Stimulated activated CD4-positive, alpha-beta T cell treated with anti-CD3 and anti-CD28 coated beads, Interleukin-4, amount 100 ng/mL, for 1 hour (primary cell): ENCODE measurements around the gene PGF.

Source experiments
- DNase-seq: peaks from one replicate; pipeline ENCODE4 v3.0.0-alpha.2; 2020

PGF gene

GRCh38 chr14:74977901-74978385, 22.5 kb upstream of the PGF start:
- no peak for DNase-seq

- DNase-seq = no peak
Measured at GRCh38 chr14:74977164-74977900, 21.9 kb upstream of the PGF start.

- DNase-seq = no peak
Measured at GRCh38 chr14:74976264-74977113, 21.1 kb upstream of the PGF start.

- DNase-seq = no peak
Measured at GRCh38 chr14:74975059-74975810, 19.8 kb upstream of the PGF start.

GRCh38 chr14:74974364-74975058, 19.1 kb upstream of the PGF start:
- DNase-seq = no peak

- DNase-seq = no peak
Measured at GRCh38 chr14:74973905-74974363, 18.5 kb upstream of the PGF start.

GRCh38 chr14:74973003-74973653, 17.7 kb upstream of the PGF start:
- peak; percentile 24 for DNase-seq

- no peak for DNase-seq
Measured at GRCh38 chr14:74968811-74969210, 13.4 kb upstream of the PGF start.

- DNase-seq = no peak
Measured at GRCh38 chr14:74965486-74966153, 10.2 kb upstream of the PGF start.

- no peak for DNase-seq
Measured at GRCh38 chr14:74964787-74965485, 9.5 kb upstream of the PGF start.

- no peak for DNase-seq
Measured at GRCh38 chr14:74963705-74964271, 8.4 kb upstream of the PGF start.

GRCh38 chr14:74963178-74963704, 7.8 kb upstream of the PGF start:
- DNase-seq = no peak

- DNase-seq = no peak
Measured at GRCh38 chr14:74962493-74962892, 7.1 kb upstream of the PGF start.

- DNase-seq = no peak
Measured at GRCh38 chr14:74962046-74962445, 6.6 kb upstream of the PGF start.

- no peak for DNase-seq
Measured at GRCh38 chr14:74961238-74961911, 6.0 kb upstream of the PGF start.

- DNase-seq = no peak
Measured at GRCh38 chr14:74960736-74961135, 5.3 kb upstream of the PGF start.

- no peak for DNase-seq
Measured at GRCh38 chr14:74959596-74960180, 4.3 kb upstream of the PGF start.

- DNase-seq = no peak
Measured at GRCh38 chr14:74956280-74957072, 1.1 kb upstream of the PGF start.

GRCh38 chr14:74956027-74956279, 556 bp upstream of the PGF start:
- DNase-seq = no peak
